ENCODE results near the gene OSGEP. TPM values are rescaled to one million over a fixed set of nuclear protein-coding genes. Genes with fewer than 3 reads are reported as not detected.

OSGEP gene
- total and polyA plus RNA-seq, 2 of the 13 experiments (the other 11 are each of a cell fraction or from before 2014, with no cell fraction given) = 39.7 to 41.1 TPM

DNA sequence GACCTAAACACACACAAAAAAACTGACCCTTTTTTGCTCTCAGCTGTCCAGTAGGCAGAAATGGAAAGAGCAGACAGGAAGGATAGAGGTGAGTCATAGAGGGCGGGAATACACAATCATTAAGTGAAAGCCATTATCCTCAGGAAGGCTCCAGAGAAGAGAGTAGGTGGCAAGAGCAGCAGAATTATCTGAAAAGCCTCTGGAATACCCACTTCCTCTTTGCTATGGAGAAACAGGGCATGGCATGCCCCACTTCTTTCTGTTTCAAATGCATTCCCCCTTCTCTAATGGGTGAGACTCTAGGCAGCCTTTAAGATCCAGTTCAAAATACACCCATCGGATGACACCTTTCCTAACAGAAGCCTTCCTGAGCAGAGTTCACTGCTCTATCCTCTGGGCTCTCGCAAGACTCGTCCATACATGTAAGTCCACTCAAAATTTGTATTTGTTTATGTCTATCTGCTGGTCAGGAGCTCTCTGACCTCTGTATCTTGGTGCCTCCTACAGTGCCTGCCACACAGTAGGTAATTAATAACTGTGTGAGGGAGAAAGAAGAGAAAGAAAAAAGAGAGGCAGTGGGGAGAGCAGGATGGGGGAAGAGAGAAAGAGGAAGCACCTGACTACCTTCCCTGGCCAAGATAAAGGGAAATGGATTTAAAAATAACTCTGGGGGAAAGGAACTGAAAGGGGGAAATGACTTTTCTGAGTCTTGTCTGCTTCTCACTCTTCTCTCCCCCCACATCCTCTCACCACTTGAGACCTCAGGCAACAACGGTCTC lies 27.2 kb downstream of the OSGEP start (continued):
- 0 out of 2 replicates have a peak, but pooled peaks have one; percentile 31 for TF ChIP-seq ZBTB20 (CRISPR knock-in tag; IDR thresholded peaks at IDR 0.05; ENCODE audit: borderline replicate concordance, low read depth)
- peak; percentile 44 for TF ChIP-seq SAP130 (CRISPR knock-in tag; IDR thresholded peaks at IDR 0.05; ENCODE audit: low read depth)
- TF ChIP-seq ZNF296 (CRISPR knock-in tag; conservative IDR thresholded peaks at IDR 0.05) = no peak
- TF ChIP-seq, protein P1, sequence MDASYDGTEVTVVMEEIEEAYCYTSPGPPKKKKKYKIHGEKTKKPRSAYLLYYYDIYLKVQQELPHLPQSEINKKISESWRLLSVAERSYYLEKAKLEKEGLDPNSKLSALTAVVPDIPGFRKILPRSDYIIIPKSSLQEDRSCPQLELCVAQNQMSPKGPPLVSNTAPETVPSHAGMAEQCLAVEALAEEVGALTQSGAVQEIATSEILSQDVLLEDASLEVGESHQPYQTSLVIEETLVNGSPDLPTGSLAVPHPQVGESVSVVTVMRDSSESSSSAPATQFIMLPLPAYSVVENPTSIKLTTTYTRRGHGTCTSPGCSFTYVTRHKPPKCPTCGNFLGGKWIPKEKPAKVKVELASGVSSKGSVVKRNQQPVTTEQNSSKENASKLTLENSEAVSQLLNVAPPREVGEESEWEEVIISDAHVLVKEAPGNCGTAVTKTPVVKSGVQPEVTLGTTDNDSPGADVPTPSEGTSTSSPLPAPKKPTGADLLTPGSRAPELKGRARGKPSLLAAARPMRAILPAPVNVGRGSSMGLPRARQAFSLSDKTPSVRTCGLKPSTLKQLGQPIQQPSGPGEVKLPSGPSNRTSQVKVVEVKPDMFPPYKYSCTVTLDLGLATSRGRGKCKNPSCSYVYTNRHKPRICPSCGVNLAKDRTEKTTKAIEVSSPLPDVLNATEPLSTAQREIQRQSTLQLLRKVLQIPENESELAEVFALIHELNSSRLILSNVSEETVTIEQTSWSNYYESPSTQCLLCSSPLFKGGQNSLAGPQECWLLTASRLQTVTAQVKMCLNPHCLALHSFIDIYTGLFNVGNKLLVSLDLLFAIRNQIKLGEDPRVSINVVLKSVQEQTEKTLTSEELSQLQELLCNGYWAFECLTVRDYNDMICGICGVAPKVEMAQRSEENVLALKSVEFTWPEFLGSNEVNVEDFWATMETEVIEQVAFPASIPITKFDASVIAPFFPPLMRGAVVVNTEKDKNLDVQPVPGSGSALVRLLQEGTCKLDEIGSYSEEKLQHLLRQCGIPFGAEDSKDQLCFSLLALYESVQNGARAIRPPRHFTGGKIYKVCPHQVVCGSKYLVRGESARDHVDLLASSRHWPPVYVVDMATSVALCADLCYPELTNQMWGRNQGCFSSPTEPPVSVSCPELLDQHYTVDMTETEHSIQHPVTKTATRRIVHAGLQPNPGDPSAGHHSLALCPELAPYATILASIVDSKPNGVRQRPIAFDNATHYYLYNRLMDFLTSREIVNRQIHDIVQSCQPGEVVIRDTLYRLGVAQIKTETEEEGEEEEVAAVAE (CRISPR knock-in tag; IDR thresholded peaks at IDR 0.05; ENCODE audit: borderline replicate concordance) = peak; percentile 29; the same call in 1 of the 2 replicates
- TF ChIP-seq ZNF468 (CRISPR knock-in tag; IDR thresholded peaks at IDR 0.05) = no peak
- TF ChIP-seq CAMTA2 (CRISPR knock-in tag; IDR thresholded peaks at IDR 0.05; ENCODE audit: borderline replicate concordance) = no peak
- TF ChIP-seq ZNF451 (CRISPR knock-in tag; IDR thresholded peaks at IDR 0.05) = no peak
- TF ChIP-seq NCOR1 (IDR thresholded peaks at IDR 0.05; ENCODE audit: borderline replicate concordance, low read length) = no peak
- TF ChIP-seq HIVEP1 (CRISPR knock-in tag; IDR thresholded peaks at IDR 0.05) = no peak
- TF ChIP-seq, protein P2, sequence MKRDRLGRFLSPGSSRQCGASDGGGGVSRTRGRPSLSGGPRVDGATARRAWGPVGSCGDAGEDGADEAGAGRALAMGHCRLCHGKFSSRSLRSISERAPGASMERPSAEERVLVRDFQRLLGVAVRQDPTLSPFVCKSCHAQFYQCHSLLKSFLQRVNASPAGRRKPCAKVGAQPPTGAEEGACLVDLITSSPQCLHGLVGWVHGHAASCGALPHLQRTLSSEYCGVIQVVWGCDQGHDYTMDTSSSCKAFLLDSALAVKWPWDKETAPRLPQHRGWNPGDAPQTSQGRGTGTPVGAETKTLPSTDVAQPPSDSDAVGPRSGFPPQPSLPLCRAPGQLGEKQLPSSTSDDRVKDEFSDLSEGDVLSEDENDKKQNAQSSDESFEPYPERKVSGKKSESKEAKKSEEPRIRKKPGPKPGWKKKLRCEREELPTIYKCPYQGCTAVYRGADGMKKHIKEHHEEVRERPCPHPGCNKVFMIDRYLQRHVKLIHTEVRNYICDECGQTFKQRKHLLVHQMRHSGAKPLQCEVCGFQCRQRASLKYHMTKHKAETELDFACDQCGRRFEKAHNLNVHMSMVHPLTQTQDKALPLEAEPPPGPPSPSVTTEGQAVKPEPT (CRISPR knock-in tag; IDR thresholded peaks at IDR 0.05; ENCODE audit: low read depth) = no peak
- TF ChIP-seq ELF3 (CRISPR knock-in tag; IDR thresholded peaks at IDR 0.05) = no peak
- no peak for TF ChIP-seq PATZ1 (CRISPR knock-in tag; IDR thresholded peaks at IDR 0.05)
- no peak for TF ChIP-seq PRMT3 (CRISPR knock-in tag; IDR thresholded peaks at IDR 0.05; ENCODE audit: borderline replicate concordance, low read depth)
- no peak for TF ChIP-seq NR3C1 (CRISPR knock-in tag; IDR thresholded peaks at IDR 0.05)
- no peak for TF ChIP-seq ETV6 (CRISPR knock-in tag; conservative IDR thresholded peaks at IDR 0.05)
- TF ChIP-seq, protein P3, sequence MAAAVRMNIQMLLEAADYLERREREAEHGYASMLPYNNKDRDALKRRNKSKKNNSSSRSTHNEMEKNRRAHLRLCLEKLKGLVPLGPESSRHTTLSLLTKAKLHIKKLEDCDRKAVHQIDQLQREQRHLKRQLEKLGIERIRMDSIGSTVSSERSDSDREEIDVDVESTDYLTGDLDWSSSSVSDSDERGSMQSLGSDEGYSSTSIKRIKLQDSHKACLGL (CRISPR knock-in tag; IDR thresholded peaks at IDR 0.05) = no peak
- TF ChIP-seq ZNF672 (CRISPR knock-in tag; IDR thresholded peaks at IDR 0.05) = no peak
- no peak for TF ChIP-seq ZFP37 (CRISPR knock-in tag; IDR thresholded peaks at IDR 0.05; ENCODE audit: borderline replicate concordance)
- no peak for TF ChIP-seq TBX3 (IDR thresholded peaks at IDR 0.05; ENCODE audit: borderline replicate concordance)
- no peak for TF ChIP-seq ZNF530 (CRISPR knock-in tag; IDR thresholded peaks at IDR 0.05; ENCODE audit: low read depth)
- no peak for TF ChIP-seq ATF1 (CRISPR knock-in tag; IDR thresholded peaks at IDR 0.05)
